Smooth muscle cell (in vitro differentiated cells): ENCODE results near the gene DCUN1D3. TPM values are rescaled to one million over a fixed set of nuclear protein-coding genes. Genes with fewer than 3 reads are reported as not detected.

Experiments
- DNase-seq: peaks from one replicate; lab custom pipeline; 2025; ENCODE audit not compliant: unreplicated experiment; lab: John Stamatoyannopoulos, UW
- H2AFZ ChIP-seq: fragments of 200-600 bp; sonication (generic); 2 replicates; pipeline ENCODE4 v1.6.0; 2016; ENCODE audit warnings: antibody characterized with exemption, low read depth, mild to moderate bottlenecking
- H3F3A ChIP-seq: fragments of 200-600 bp; sonication (generic); 2 replicates; pipeline ENCODE4 v1.6.0; 2017; ENCODE audit warnings: antibody characterized with exemption, low read depth
- H3K27ac ChIP-seq: fragments of 200-600 bp; sonication (generic); 2 replicates; pipeline ENCODE4 v1.5.1; 2016; ENCODE audit warnings: low read depth, mild to moderate bottlenecking
- H3K27me3 ChIP-seq: fragments of 200-600 bp; sonication (generic); 2 replicates; pipeline ENCODE4 v1.6.1; 2016; ENCODE audit warnings: low read depth, mild to moderate bottlenecking
- H3K36me3 ChIP-seq: fragments of 200-600 bp; sonication (generic); 2 replicates; pipeline ENCODE4 v1.5.1; 2016; ENCODE audit warnings: low read depth
- H3K4me1 ChIP-seq: fragments of 200-600 bp; sonication (generic); 2 replicates; pipeline ENCODE4 v1.5.1; 2016; ENCODE audit warnings: low read depth
- H3K4me2 ChIP-seq: fragments of 200-600 bp; sonication (generic); 2 replicates; pipeline ENCODE4 v1.6.0; 2016; ENCODE audit warnings: mild to moderate bottlenecking
- H3K4me3 ChIP-seq: fragments of 200-600 bp; sonication (generic); 2 replicates; pipeline ENCODE4 v1.5.1; 2016; ENCODE audit warnings: mild to moderate bottlenecking
- H3K79me2 ChIP-seq: fragments of 200-600 bp; sonication (generic); 2 replicates; pipeline ENCODE4 v1.6.0; 2016; ENCODE audit warnings: low read depth, mild to moderate bottlenecking
- H3K9ac ChIP-seq: fragments of 200-600 bp; sonication (generic); 2 replicates; pipeline ENCODE4 v1.6.0; 2016; ENCODE audit warnings: low read depth
- H3K9me3 ChIP-seq: fragments of 200-600 bp; sonication (generic); replicated peaks from 2 replicates; pipeline ENCODE4 v1.5.1; 2016; ENCODE audit warnings: low read depth
- H4K20me1 ChIP-seq: fragments of 200-600 bp; sonication (generic); 2 replicates; pipeline ENCODE4 v1.6.0; 2016; ENCODE audit warnings: low read depth
- WGBS: methylation state at CpG from one replicate; pipeline ENCODE4 v1.1.7; 2016; ENCODE audit warnings: low lambda C conversion rate; 5-methylcytosine and 5-hydroxymethylcytosine counted together
- polyA plus RNA-seq: library from polyadenylated mRNA; unstranded; fragments of >200 nt; fragmentation: Nextera tagmentation; extraction: Ambion mirVana; gene quantifications from 2 replicates; pipeline ENCODE4 v1.2.1, GENCODE V29; 2016
- total RNA-seq: library from RNA; depleted of rRNA; stranded (reverse); fragments of >200 nt; gene quantifications from 2 replicates; pipeline ENCODE4 v1.2.3, GENCODE V29; 2014
- TF ChIP-seq, protein P1 (sequence below): fragments of 200-600 bp; sonication (generic); IDR thresholded peaks from 2 replicates; pipeline ENCODE4 v1.5.1; 2017; ENCODE audit warnings: borderline replicate concordance, mild to moderate bottlenecking, antibody characterized with exemption; ENCODE audit not compliant: insufficient read depth, poor library complexity, severe bottlenecking

The DCUN1D3 gene
- total and polyA plus RNA-seq, 2 experiments from 2014 or later: 12.6 to 37.8 TPM

DNA sequence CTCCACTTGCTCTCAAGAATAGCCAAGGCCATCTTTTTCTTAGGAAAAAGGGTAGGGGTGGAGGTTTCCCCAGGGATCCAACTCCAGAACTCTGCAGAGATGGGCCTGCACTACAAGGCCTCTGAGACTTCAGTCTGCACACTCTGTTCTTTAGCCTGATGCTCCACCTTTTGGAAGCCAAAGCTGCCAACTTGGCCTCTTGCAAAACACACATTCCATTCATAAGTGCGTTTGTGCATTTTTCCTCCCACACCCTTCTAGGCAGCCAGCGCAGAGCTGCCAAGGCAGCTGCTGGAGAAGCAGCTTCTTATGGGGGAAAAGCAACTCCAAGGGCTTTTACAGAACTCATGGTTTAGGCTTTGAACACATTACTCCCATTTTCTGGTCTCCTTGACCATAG is 48.6 kb downstream of the DCUN1D3 start:
- Histone ChIP-seq H3K4me3 (no peak overlapping the region), H3K36me3 (peaks cover 9% of the 10 kb centered on the region), H3K79me2 (no peaks in the 10 kb centered on the region), H3F3A (peaks cover 19% of the 10 kb centered on the region), H2AFZ (no peak overlapping the region), H3K4me1 (peaks cover 10% of the 10 kb centered on the region), H3K9me3 (no peaks in the 10 kb centered on the region), H4K20me1 (peaks cover 5% of the 10 kb centered on the region), H3K9ac (peak overlapping the region; percentile 18), H3K27me3 (no peaks in the 10 kb centered on the region), H3K27ac (peak overlapping the region; percentile 67), H3K4me2 (peak overlapping the region; percentile 76)
- WGBS: 0% methylated on average over 2 of the region's 2 CpGs
- no peak for DNase-seq
- TF ChIP-seq, protein P1, sequence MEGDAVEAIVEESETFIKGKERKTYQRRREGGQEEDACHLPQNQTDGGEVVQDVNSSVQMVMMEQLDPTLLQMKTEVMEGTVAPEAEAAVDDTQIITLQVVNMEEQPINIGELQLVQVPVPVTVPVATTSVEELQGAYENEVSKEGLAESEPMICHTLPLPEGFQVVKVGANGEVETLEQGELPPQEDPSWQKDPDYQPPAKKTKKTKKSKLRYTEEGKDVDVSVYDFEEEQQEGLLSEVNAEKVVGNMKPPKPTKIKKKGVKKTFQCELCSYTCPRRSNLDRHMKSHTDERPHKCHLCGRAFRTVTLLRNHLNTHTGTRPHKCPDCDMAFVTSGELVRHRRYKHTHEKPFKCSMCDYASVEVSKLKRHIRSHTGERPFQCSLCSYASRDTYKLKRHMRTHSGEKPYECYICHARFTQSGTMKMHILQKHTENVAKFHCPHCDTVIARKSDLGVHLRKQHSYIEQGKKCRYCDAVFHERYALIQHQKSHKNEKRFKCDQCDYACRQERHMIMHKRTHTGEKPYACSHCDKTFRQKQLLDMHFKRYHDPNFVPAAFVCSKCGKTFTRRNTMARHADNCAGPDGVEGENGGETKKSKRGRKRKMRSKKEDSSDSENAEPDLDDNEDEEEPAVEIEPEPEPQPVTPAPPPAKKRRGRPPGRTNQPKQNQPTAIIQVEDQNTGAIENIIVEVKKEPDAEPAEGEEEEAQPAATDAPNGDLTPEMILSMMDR: no peak

DNA sequence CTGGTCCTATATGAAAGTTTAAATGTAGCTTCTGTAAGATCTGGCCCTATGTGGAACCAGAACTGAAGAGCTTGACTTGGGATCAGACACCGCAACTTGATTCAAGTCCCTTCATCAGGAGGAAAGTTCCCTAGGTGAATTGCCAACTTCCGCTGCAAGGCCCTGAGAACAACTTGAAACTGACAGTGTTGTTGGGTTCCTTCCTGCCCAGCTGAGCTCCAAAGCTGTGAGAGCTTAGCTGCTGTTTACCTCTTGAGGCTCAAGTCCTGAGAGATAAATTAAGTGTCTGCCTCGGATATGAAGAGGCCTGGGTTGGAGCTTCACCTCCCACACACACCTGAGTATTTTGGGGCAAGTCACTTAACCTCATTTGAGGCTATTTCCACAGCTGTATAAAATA is 49.2 kb downstream of the DCUN1D3 start:
- H3K79me2 ChIP-seq: no peaks in the 10 kb centered on the region
- no peaks in the 10 kb centered on the region for H3K27me3 ChIP-seq
- peak overlapping the region; percentile 18 for H3K9ac ChIP-seq
- H3K4me3 ChIP-seq: no peak overlapping the region
- no peaks in the 10 kb centered on the region for H3K9me3 ChIP-seq
- peaks cover 3% of the 10 kb centered on the region for H4K20me1 ChIP-seq
- peak overlapping the region; percentile 76 for H3K4me2 ChIP-seq
- no peak overlapping the region for H2AFZ ChIP-seq
- DNase-seq: no peak
- peaks cover 5% of the 10 kb centered on the region for H3K36me3 ChIP-seq
- TF ChIP-seq, protein P1: no peak
- H3K27ac ChIP-seq: peak overlapping the region; percentile 67
- peaks cover 19% of the 10 kb centered on the region for H3F3A ChIP-seq
- 73% methylated on average over 3 of the region's 3 CpGs for WGBS
- peaks cover 10% of the 10 kb centered on the region for H3K4me1 ChIP-seq

DNA sequence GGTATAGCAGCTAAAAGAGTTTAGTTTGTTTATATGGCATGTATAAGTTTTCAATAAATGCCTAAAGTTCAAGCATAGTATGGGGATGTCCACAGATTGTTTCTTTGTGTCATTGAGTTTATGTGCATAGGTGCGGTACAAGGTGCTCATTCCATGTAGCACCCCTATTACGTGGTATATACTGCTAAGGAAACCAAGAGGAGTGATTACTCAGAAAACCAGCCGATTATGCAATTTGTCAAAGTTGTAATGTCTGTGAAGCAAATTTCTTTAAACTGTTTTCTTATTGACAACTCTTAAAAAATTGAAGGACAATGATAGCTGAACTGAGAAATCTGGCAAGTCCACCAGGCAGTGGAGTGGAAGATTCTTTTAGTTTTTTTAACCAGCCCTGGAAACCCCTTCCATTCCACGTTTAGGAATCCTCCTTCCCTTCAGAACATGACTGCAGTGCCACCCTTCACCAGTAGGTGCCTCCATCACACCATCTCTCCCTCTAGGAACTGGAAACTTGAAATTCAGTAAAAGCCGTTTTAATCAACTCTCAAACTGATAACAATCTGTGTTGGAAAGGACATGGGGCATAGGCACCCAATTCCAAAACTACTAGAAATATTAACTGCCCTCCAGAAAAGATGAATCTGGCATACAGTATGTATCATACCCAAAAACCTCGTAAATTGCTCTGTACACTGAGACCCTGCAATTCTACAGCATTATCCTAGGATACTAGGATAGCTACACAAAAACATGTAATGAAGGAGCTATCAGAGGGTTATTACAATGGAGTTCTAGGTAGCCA is 50.4 kb downstream of the DCUN1D3 start:
- no peak overlapping the region for H3K4me3 ChIP-seq
- peak overlapping the region; percentile 67 for H3K27ac ChIP-seq
- peak overlapping the region; percentile 52 for H3K4me2 ChIP-seq
- H3K4me1 ChIP-seq: peaks cover 10% of the 10 kb centered on the region
- no peaks in the 10 kb centered on the region for H3K27me3 ChIP-seq
- TF ChIP-seq, protein P1: peak; percentile 99
- peak; percentile 11 for DNase-seq
- 54% methylated on average over 6 of the region's 6 CpGs for WGBS
- no peak overlapping the region for H3K9ac ChIP-seq
- H2AFZ ChIP-seq: no peak overlapping the region
- H3K79me2 ChIP-seq: no peaks in the 10 kb centered on the region
- no peaks in the 10 kb centered on the region for H4K20me1 ChIP-seq
- peaks cover 15% of the 10 kb centered on the region for H3F3A ChIP-seq
- no peaks in the 10 kb centered on the region for H3K36me3 ChIP-seq
- no peaks in the 10 kb centered on the region for H3K9me3 ChIP-seq

DNA sequence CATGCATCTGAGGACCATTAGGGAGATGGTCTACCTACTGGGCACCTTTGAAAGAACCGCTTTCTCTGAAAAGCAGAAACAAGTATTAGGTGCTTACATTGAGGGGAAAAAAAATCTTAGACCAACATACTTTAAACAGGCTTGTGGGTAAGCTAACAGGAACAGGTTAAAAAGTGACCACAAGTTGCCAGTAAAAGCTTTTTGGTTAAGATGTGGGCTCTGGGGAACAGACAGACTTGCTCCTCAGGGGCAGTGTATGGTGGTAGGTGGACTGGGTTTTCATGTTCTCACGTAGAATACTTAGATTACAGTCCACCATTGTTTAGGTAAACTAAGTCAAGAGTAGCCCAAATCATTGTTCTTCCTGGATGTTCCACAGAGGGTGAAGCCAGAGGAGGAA is 52.6 kb downstream of the DCUN1D3 start:
- Histone ChIP-seq H3K4me2 (no peak overlapping the region), H3K36me3 (no peaks in the 10 kb centered on the region), H3K4me3 (no peak overlapping the region), H3K79me2 (no peaks in the 10 kb centered on the region), H3K27ac (no peak overlapping the region), H3K9ac (no peak overlapping the region), H2AFZ (no peak overlapping the region), H3F3A (peaks cover 15% of the 10 kb centered on the region), H4K20me1 (no peaks in the 10 kb centered on the region), H3K9me3 (no peaks in the 10 kb centered on the region), H3K27me3 (no peaks in the 10 kb centered on the region), H3K4me1 (peaks cover 10% of the 10 kb centered on the region)
- no peak for DNase-seq
- 73% methylated on average over 2 of the region's 2 CpGs for WGBS
- TF ChIP-seq, protein P1: no peak
